H4 (cell line): ENCODE measurements around the gene NUP205. TPM values are rescaled to one million over a fixed set of nuclear protein-coding genes. Genes with fewer than 3 reads are reported as not detected.

Experiments
- total RNA-seq: library from RNA; depleted of rRNA; stranded (reverse); fragments of >200 nt; shearing (Covaris generic); gene quantifications from 2 replicates; pipeline ENCODE4 v1.2.3, GENCODE V29; 2014; rRNA removed

NUP205 gene
- total RNA-seq, 1 experiment from 2014 or later: 113 TPM

Other genes starting within 250 kb of the NUP205 start
- 8.6 and 11.8 TPM in 2 replicates for gene CNOT4, start 47.8 kb upstream of the NUP205 start, total RNA-seq
- 20.9 and 22.7 TPM in 2 replicates for gene STMP1, start 104.6 kb downstream of the NUP205 start, total RNA-seq
- gene SLC13A4, start 170.3 kb downstream of the NUP205 start, total RNA-seq: not detected in 2 replicates
- gene FAM180A, start 190.9 kb downstream of the NUP205 start, total RNA-seq: 0.35 TPM in 1 of 2 replicates, not detected in the other